H1 (cell line): ENCODE data around the gene SPAG17.

ENCODE experiments used
- YY1 ChIP-seq: IDR thresholded peaks from 2 replicates; pipeline ENCODE4 v1.6.1; 2011; ENCODE audit warnings: low read depth, mild to moderate bottlenecking, low read length
- TF ChIP-seq, protein P1 (sequence below), 3 experiments: IDR thresholded peaks; 1 replicate in 2 of 3; 2 replicates in 1 of 3; pipeline versions ENCODE4 v1.5.1 to v1.6.1; 2011; ENCODE audit warnings: low read length in 3 of 3, mild to moderate bottlenecking in 3 of 3, inconsistent platforms in 2 of 3, low read depth in 1 of 3, moderate library complexity in 1 of 3; ENCODE audit not compliant: insufficient read depth in 1 of 3; ENCODE audit errors: control extremely low read depth in 1 of 3

- no peak for TF ChIP-seq YY1
- TF ChIP-seq, protein P1, sequence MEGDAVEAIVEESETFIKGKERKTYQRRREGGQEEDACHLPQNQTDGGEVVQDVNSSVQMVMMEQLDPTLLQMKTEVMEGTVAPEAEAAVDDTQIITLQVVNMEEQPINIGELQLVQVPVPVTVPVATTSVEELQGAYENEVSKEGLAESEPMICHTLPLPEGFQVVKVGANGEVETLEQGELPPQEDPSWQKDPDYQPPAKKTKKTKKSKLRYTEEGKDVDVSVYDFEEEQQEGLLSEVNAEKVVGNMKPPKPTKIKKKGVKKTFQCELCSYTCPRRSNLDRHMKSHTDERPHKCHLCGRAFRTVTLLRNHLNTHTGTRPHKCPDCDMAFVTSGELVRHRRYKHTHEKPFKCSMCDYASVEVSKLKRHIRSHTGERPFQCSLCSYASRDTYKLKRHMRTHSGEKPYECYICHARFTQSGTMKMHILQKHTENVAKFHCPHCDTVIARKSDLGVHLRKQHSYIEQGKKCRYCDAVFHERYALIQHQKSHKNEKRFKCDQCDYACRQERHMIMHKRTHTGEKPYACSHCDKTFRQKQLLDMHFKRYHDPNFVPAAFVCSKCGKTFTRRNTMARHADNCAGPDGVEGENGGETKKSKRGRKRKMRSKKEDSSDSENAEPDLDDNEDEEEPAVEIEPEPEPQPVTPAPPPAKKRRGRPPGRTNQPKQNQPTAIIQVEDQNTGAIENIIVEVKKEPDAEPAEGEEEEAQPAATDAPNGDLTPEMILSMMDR (IDR thresholded peaks at IDR 0.05; ENCODE audit: control extremely low read depth in 1 of 3, insufficient read depth in 1 of 3, low read depth in 1 of 3, low read length in 3 of 3), result no peak
These were observed 42.5 kb downstream of the SPAG17 start for GRCh38 chr1:118142546-118142945.
